NCI-H2196 treated with DMSO at 0.1 percent for 48 hours (cell line): ENCODE measurements around the gene ARPP21.

Source experiments
- DNase-seq: peaks from one replicate; lab custom pipeline; 2025; ENCODE audit not compliant: unreplicated experiment; lab: John Stamatoyannopoulos, UW

The ARPP21 gene

GRCh38 chr3:35733341-35733740, 94.0 kb downstream of the ARPP21 start:
- no peak for DNase-seq

- no peak for DNase-seq
Measured at GRCh38 chr3:35733864-35734263, 94.5 kb downstream of the ARPP21 start.

- no peak for DNase-seq
Measured at GRCh38 chr3:35737080-35737479, 97.8 kb downstream of the ARPP21 start.

GRCh38 chr3:35737527-35737926, 98.2 kb downstream of the ARPP21 start:
- no peak for DNase-seq

- no peak for DNase-seq
Measured at GRCh38 chr3:35737934-35738706, 98.8 kb downstream of the ARPP21 start.

- DNase-seq: no peak
Measured at GRCh38 chr3:35739181-35739809, 100.0 kb downstream of the ARPP21 start.

GRCh38 chr3:35739964-35740527, 100.7 kb downstream of the ARPP21 start:
- DNase-seq: no peak

- DNase-seq: no peak
Measured at GRCh38 chr3:35743218-35743617, 103.9 kb downstream of the ARPP21 start.

GRCh38 chr3:35744419-35744818, 105.1 kb downstream of the ARPP21 start:
- no peak for DNase-seq

GRCh38 chr3:35745351-35745750, 106.0 kb downstream of the ARPP21 start:
- no peak for DNase-seq

- no peak for DNase-seq
Measured at GRCh38 chr3:35745802-35746484, 106.6 kb downstream of the ARPP21 start.

- no peak for DNase-seq
Measured at GRCh38 chr3:35746492-35746891, 107.2 kb downstream of the ARPP21 start.

GRCh38 chr3:35748144-35748543, 108.8 kb downstream of the ARPP21 start:
- no peak for DNase-seq

GRCh38 chr3:35751207-35751606, 111.9 kb downstream of the ARPP21 start:
- DNase-seq: no peak

- DNase-seq: no peak
Measured at GRCh38 chr3:35757991-35758757, 118.8 kb downstream of the ARPP21 start.

GRCh38 chr3:35760146-35760545, 120.8 kb downstream of the ARPP21 start:
- no peak for DNase-seq

- DNase-seq: no peak
Measured at GRCh38 chr3:35761311-35761710, 122.0 kb downstream of the ARPP21 start.

- no peak for DNase-seq
Measured at GRCh38 chr3:35772381-35773015, 133.2 kb downstream of the ARPP21 start.

- DNase-seq: no peak
Measured at GRCh38 chr3:35773417-35773816, 134.1 kb downstream of the ARPP21 start.

GRCh38 chr3:35776346-35776745, 137.0 kb downstream of the ARPP21 start:
- DNase-seq: no peak

GRCh38 chr3:35777065-35777464, 137.7 kb downstream of the ARPP21 start:
- DNase-seq: no peak
